K562 (cell line): Measurements from ENCODE around the gene SLC20A1. TPM values are rescaled to one million over a fixed set of nuclear protein-coding genes. Genes with fewer than 3 reads are reported as not detected.

Experiments used
- ATF7 ChIP-seq: fragments of 450-650 bp; IDR thresholded peaks from 2 replicates; pipeline ENCODE4 v1.7.1; 2014; ENCODE audit warnings: mild to moderate bottlenecking, moderate library complexity
- CEBPB ChIP-seq: fragments of 450-650 bp; IDR thresholded peaks from 2 replicates; pipeline ENCODE4 v1.6.1; 2016; ENCODE audit warnings: missing genetic modification characterization, missing compliant biosample characterization
- EWSR1 ChIP-seq: fragments of 450-650 bp; IDR thresholded peaks from 2 replicates; pipeline ENCODE4 v1.6.1; 2018; ENCODE audit warnings: borderline replicate concordance, mild to moderate bottlenecking, low read depth, moderate library complexity; ENCODE audit not compliant: partially characterized antibody
- FOXA3 ChIP-seq, 2 experiments: fragments of 450-650 bp in 1 of 2; sonication (generic) in 1 of 2; formaldehyde crosslinking; IDR thresholded peaks in 1 of 2; conservative IDR thresholded peaks in 1 of 2; 2 replicates each; pipeline versions ENCODE4 v1.4.0 to v1.8.0; 2020 to 2022; ENCODE audit warnings: mild to moderate bottlenecking in 2 of 2, missing genetic modification reagents in 1 of 2
- FUS ChIP-seq: fragments of 200-400 bp; formaldehyde crosslinking; optimal IDR thresholded peaks from 2 replicates; pipeline ENCODE3; 2017; ENCODE audit warnings: low read depth, low read length
- HDGF ChIP-seq: fragments of 450-650 bp; IDR thresholded peaks from 2 replicates; pipeline ENCODE4 v1.6.1; 2016
- IRF2 ChIP-seq: sonication (generic); formaldehyde crosslinking; IDR thresholded peaks from 2 replicates; pipeline ENCODE4 v1.8.1; 2022; ENCODE audit warnings: mild to moderate bottlenecking, missing genetic modification reagents
- JUN ChIP-seq, 2 experiments: sonication (generic) in 1 of 2; formaldehyde crosslinking in 1 of 2; IDR thresholded peaks; 2 replicates each; pipeline versions ENCODE4 v1.6.1 to v1.8.0; 2012 to 2022; ENCODE audit warnings: borderline replicate concordance in 2 of 2, mild to moderate bottlenecking in 2 of 2, improper control_type of control experiment in 1 of 2, low read depth in 1 of 2, low read length in 1 of 2, missing genetic modification reagents in 1 of 2
- KLF16 ChIP-seq: IDR thresholded peaks from 2 replicates; pipeline ENCODE4 v1.6.1; 2016; ENCODE audit warnings: antibody characterized with exemption
- KLF6 ChIP-seq: fragments of 250-450 bp; sonication (Bioruptor Pico); IDR thresholded peaks from 2 replicates; pipeline ENCODE4 v1.4.0; 2020; ENCODE audit warnings: mild to moderate bottlenecking, moderate library complexity, borderline replicate concordance
- MCM7 ChIP-seq, 2 experiments: fragments of 450-650 bp; IDR thresholded peaks; 2 replicates each; pipeline ENCODE4 v1.6.1; 2016 to 2018
- MTA1 ChIP-seq: fragments of 450-650 bp; IDR thresholded peaks from 2 replicates; pipeline ENCODE4 v1.6.1; 2017; ENCODE audit warnings: borderline replicate concordance
- NFE2 ChIP-seq: IDR thresholded peaks from 2 replicates; pipeline ENCODE4 v1.6.1; 2014; ENCODE audit warnings: antibody characterized with exemption, low read depth
- NR4A1 ChIP-seq, 2 experiments: fragments of 250-450 bp in 1 of 2; fragments of 450-650 bp in 1 of 2; sonication (Bioruptor Pico) in 1 of 2; IDR thresholded peaks; 2 replicates each; pipeline versions ENCODE4 v1.4.0 to v1.6.1; 2016 to 2020; ENCODE audit warnings: mild to moderate bottlenecking in 2 of 2, missing compliant biosample characterization in 1 of 2, missing genetic modification characterization in 1 of 2, moderate library complexity in 1 of 2
- RBFOX2 ChIP-seq: fragments of 200-400 bp; formaldehyde crosslinking; IDR thresholded peaks from 2 replicates; pipeline ENCODE4 v1.6.1; 2017; ENCODE audit warnings: low read depth, mild to moderate bottlenecking, low read length, moderate library complexity
- RBM22 ChIP-seq: fragments of 200-400 bp; formaldehyde crosslinking; IDR thresholded peaks from 2 replicates; pipeline ENCODE4 v1.6.1; 2018; ENCODE audit warnings: low read length, low read depth; ENCODE audit not compliant: poor library complexity, severe bottlenecking
- ZNF12 ChIP-seq: sonication (generic); formaldehyde crosslinking; IDR thresholded peaks from 2 replicates; pipeline ENCODE4 v1.4.0; 2020; ENCODE audit warnings: mild to moderate bottlenecking, missing genetic modification reagents
- ZNF551 ChIP-seq: fragments of 250-450 bp; sonication (Bioruptor Pico); IDR thresholded peaks from 2 replicates; pipeline ENCODE4 v1.5.0; 2021; ENCODE audit warnings: mild to moderate bottlenecking, moderate library complexity
- ZNF717 ChIP-seq: fragments of 250-450 bp; sonication (Bioruptor Pico); IDR thresholded peaks from 2 replicates; pipeline ENCODE4 v1.5.0; 2021
- polyA plus RNA-seq, 8 experiments: library from polyadenylated mRNA; depleted of rRNA in 4 of 8; stranded (reverse) in 5 of 8; unstranded in 3 of 8; fragments of >200 nt; fragmentation: Nextera tagmentation in 2 of 8; fragmentation: Illumina TruSeq in 1 of 8; extraction: Ambion mirVana in 2 of 8; extraction: Trizol in 1 of 8; gene quantifications; 2 replicates each; pipeline versions ENCODE4 v1.2.1 to v1.2.3, GENCODE V29; 2011 to 2014; ENCODE audit warnings: inconsistent platforms in 1 of 8, missing spikeins in 1 of 8
- total RNA-seq, 7 experiments: library from RNA; depleted of rRNA in 6 of 7; stranded (reverse); fragments of >200 nt in 6 of 7; fragmentation: Illumina TruSeq in 2 of 7; extraction: Trizol in 2 of 7; gene quantifications; 2 replicates each; pipeline versions ENCODE4 v1.2.1 to v1.2.3, GENCODE V29; 2011 to 2021; ENCODE audit warnings: low replicate concordance in 1 of 7
- TF ChIP-seq, protein P1 (sequence below): fragments of 450-650 bp; IDR thresholded peaks from 2 replicates; pipeline ENCODE4 v1.6.1; 2016; ENCODE audit warnings: borderline replicate concordance
- TF ChIP-seq, protein P2 (sequence below), 2 experiments: IDR thresholded peaks; 2 replicates each; pipeline ENCODE4 v1.6.1; 2011; ENCODE audit warnings: borderline replicate concordance in 1 of 2, control low read depth in 1 of 2, low read depth in 1 of 2, low read length in 1 of 2, mild to moderate bottlenecking in 1 of 2, mixed read lengths in 1 of 2, moderate library complexity in 1 of 2; ENCODE audit not compliant: insufficient read depth in 1 of 2, insufficient read length in 1 of 2, poor library complexity in 1 of 2, severe bottlenecking in 1 of 2; ENCODE audit errors: extremely low read depth in 1 of 2
- TF ChIP-seq, protein P3 (sequence below): fragments of 250-450 bp; sonication (Bioruptor Pico); IDR thresholded peaks from 2 replicates; pipeline ENCODE4 v1.8.0; 2021; ENCODE audit warnings: moderate library complexity, mild to moderate bottlenecking, inconsistent platforms

The SLC20A1 gene
- total and polyA plus RNA-seq, 9 of the 15 experiments (the other 6 are each of a cell fraction or from before 2014, with no cell fraction given): 53.8 to 150 (median 74.7) TPM

- TF ChIP-seq, protein P1, sequence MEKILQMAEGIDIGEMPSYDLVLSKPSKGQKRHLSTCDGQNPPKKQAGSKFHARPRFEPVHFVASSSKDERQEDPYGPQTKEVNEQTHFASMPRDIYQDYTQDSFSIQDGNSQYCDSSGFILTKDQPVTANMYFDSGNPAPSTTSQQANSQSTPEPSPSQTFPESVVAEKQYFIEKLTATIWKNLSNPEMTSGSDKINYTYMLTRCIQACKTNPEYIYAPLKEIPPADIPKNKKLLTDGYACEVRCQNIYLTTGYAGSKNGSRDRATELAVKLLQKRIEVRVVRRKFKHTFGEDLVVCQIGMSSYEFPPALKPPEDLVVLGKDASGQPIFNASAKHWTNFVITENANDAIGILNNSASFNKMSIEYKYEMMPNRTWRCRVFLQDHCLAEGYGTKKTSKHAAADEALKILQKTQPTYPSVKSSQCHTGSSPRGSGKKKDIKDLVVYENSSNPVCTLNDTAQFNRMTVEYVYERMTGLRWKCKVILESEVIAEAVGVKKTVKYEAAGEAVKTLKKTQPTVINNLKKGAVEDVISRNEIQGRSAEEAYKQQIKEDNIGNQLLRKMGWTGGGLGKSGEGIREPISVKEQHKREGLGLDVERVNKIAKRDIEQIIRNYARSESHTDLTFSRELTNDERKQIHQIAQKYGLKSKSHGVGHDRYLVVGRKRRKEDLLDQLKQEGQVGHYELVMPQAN: no peak
- no peak for TF ChIP-seq FOXA3 (CRISPR knock-in tag; conservative IDR thresholded peaks at IDR 0.05 in 1 of 2, IDR thresholded peaks at IDR 0.05 in 1 of 2)
- no peak for TF ChIP-seq HDGF
- TF ChIP-seq MTA1: no peak
- peak; percentile 87 for TF ChIP-seq KLF16
- TF ChIP-seq KLF6 (CRISPR knock-in tag): 0 out of 2 replicates have a peak, but pooled peaks have one; percentile 64
- no peak for TF ChIP-seq IRF2 (CRISPR knock-in tag)
- no peak for TF ChIP-seq ZNF717 (CRISPR knock-in tag)
- TF ChIP-seq FUS: no peak
- TF ChIP-seq JUN (IDR thresholded peaks at IDR 0.05; ENCODE audit: borderline replicate concordance, low read depth, low read length): peak; percentile 88
- TF ChIP-seq JUN (CRISPR knock-in tag; IDR thresholded peaks at IDR 0.05; ENCODE audit: borderline replicate concordance): no peak
- TF ChIP-seq ATF7: no peak
- TF ChIP-seq MCM7 (IDR thresholded peaks at IDR 0.05): no peak
- TF ChIP-seq ZNF551: no peak
- TF ChIP-seq CEBPB (tag): no peak
- TF ChIP-seq NR4A1 (CRISPR knock-in tag; IDR thresholded peaks at IDR 0.05): no peak
- peak; percentile 75 for TF ChIP-seq NR4A1 (tag; IDR thresholded peaks at IDR 0.05)
- TF ChIP-seq EWSR1: no peak
- TF ChIP-seq, protein P2, sequence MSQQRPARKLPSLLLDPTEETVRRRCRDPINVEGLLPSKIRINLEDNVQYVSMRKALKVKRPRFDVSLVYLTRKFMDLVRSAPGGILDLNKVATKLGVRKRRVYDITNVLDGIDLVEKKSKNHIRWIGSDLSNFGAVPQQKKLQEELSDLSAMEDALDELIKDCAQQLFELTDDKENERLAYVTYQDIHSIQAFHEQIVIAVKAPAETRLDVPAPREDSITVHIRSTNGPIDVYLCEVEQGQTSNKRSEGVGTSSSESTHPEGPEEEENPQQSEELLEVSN (IDR thresholded peaks at IDR 0.05; ENCODE audit: borderline replicate concordance in 1 of 2, extremely low read depth in 1 of 2, insufficient read depth in 1 of 2, insufficient read length in 1 of 2, low read depth in 1 of 2, low read length in 1 of 2, poor library complexity in 1 of 2, severe bottlenecking in 1 of 2): peak in 1 of 2 experiments; percentile 49
- TF ChIP-seq ZNF12 (CRISPR knock-in tag): no peak
- TF ChIP-seq, protein P3, sequence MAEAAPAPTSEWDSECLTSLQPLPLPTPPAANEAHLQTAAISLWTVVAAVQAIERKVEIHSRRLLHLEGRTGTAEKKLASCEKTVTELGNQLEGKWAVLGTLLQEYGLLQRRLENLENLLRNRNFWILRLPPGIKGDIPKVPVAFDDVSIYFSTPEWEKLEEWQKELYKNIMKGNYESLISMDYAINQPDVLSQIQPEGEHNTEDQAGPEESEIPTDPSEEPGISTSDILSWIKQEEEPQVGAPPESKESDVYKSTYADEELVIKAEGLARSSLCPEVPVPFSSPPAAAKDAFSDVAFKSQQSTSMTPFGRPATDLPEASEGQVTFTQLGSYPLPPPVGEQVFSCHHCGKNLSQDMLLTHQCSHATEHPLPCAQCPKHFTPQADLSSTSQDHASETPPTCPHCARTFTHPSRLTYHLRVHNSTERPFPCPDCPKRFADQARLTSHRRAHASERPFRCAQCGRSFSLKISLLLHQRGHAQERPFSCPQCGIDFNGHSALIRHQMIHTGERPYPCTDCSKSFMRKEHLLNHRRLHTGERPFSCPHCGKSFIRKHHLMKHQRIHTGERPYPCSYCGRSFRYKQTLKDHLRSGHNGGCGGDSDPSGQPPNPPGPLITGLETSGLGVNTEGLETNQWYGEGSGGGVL (CRISPR knock-in tag): no peak
- TF ChIP-seq RBFOX2: peak; percentile 13; the same call in 1 of the 2 replicates
- TF ChIP-seq RBM22: no peak
- peak; percentile 60 for TF ChIP-seq NFE2
These were observed 4.7 kb upstream of the SLC20A1 start (continued) for GRCh38 chr2:112640800-112641675.
